Activated naive CD4-positive, alpha-beta T cell treated with anti-CD3 and anti-CD28 coated beads, Interleukin-2, amount 50 U/mL, for 24 hours (primary cell): ENCODE results near the gene RUNX1.

ENCODE experiments used
- H3K27ac Mint-ChIP-seq: one replicate; pipeline ENCODE4 v1.8.0; 2021; ENCODE audit warnings: mild to moderate bottlenecking, mixed read lengths
- H3K27me3 Mint-ChIP-seq: one replicate; pipeline ENCODE4 v1.8.0; 2021; ENCODE audit warnings: mixed read lengths
- H3K36me3 Mint-ChIP-seq: one replicate; pipeline ENCODE4 v1.8.0; 2021; ENCODE audit warnings: mixed read lengths
- H3K4me1 Mint-ChIP-seq: one replicate; pipeline ENCODE4 v1.8.0; 2021; ENCODE audit warnings: mixed read lengths
- H3K4me3 Mint-ChIP-seq: one replicate; pipeline ENCODE4 v1.8.0; 2021; ENCODE audit warnings: mild to moderate bottlenecking, mixed read lengths
- H3K9me3 Mint-ChIP-seq: one replicate; pipeline ENCODE4 v1.8.0; 2021; ENCODE audit warnings: mixed read lengths

The RUNX1 gene

GRCh38 chr21:34827445-34828235, 221.5 kb downstream of the RUNX1 start:
- peaks cover 16% of the 10 kb centered on the region for H3K4me1 Mint-ChIP-seq
- peak overlapping the region; percentile 10 for H3K27ac Mint-ChIP-seq
- H3K9me3 Mint-ChIP-seq = peaks cover 4% of the 10 kb centered on the region
- no peak overlapping the region for H3K4me3 Mint-ChIP-seq
- H3K36me3 Mint-ChIP-seq = peaks cover 58% of the 10 kb centered on the region
- H3K27me3 Mint-ChIP-seq = no peaks in the 10 kb centered on the region

- peaks cover 55% of the 10 kb centered on the region for H3K36me3 Mint-ChIP-seq
- peaks cover 4% of the 10 kb centered on the region for H3K9me3 Mint-ChIP-seq
- H3K27ac Mint-ChIP-seq = no peak overlapping the region
- H3K4me1 Mint-ChIP-seq = peaks cover 22% of the 10 kb centered on the region
- H3K27me3 Mint-ChIP-seq = no peaks in the 10 kb centered on the region
- no peak overlapping the region for H3K4me3 Mint-ChIP-seq
Observed at GRCh38 chr21:34826836-34827235, 222.3 kb downstream of the RUNX1 start.

GRCh38 chr21:34825948-34826548, 223.1 kb downstream of the RUNX1 start:
- Mint-ChIP-seq H3K27ac (no peak overlapping the region), H3K9me3 (peaks cover 4% of the 10 kb centered on the region), H3K4me1 (peaks cover 28% of the 10 kb centered on the region), H3K36me3 (peaks cover 58% of the 10 kb centered on the region), H3K4me3 (no peak overlapping the region), H3K27me3 (no peaks in the 10 kb centered on the region)

- H3K4me3 Mint-ChIP-seq = no peak overlapping the region
- H3K4me1 Mint-ChIP-seq = peaks cover 28% of the 10 kb centered on the region
- peaks cover 4% of the 10 kb centered on the region for H3K9me3 Mint-ChIP-seq
- peaks cover 55% of the 10 kb centered on the region for H3K36me3 Mint-ChIP-seq
- peak overlapping the region; percentile 6 for H3K27ac Mint-ChIP-seq
- no peaks in the 10 kb centered on the region for H3K27me3 Mint-ChIP-seq
Observed at GRCh38 chr21:34825101-34825500, 224.0 kb downstream of the RUNX1 start.

GRCh38 chr21:34824314-34824713, 224.8 kb downstream of the RUNX1 start:
- H3K4me3 Mint-ChIP-seq = no peak overlapping the region
- peaks cover 23% of the 10 kb centered on the region for H3K4me1 Mint-ChIP-seq
- H3K9me3 Mint-ChIP-seq = peaks cover 4% of the 10 kb centered on the region
- no peaks in the 10 kb centered on the region for H3K27me3 Mint-ChIP-seq
- H3K36me3 Mint-ChIP-seq = peaks cover 48% of the 10 kb centered on the region
- peak overlapping the region; percentile 3 for H3K27ac Mint-ChIP-seq

- no peaks in the 10 kb centered on the region for H3K27me3 Mint-ChIP-seq
- no peaks in the 10 kb centered on the region for H3K9me3 Mint-ChIP-seq
- H3K27ac Mint-ChIP-seq = peak overlapping the region; percentile 55
- H3K4me3 Mint-ChIP-seq = no peak overlapping the region
- H3K36me3 Mint-ChIP-seq = peaks cover 42% of the 10 kb centered on the region
- H3K4me1 Mint-ChIP-seq = peaks cover 29% of the 10 kb centered on the region
Observed at GRCh38 chr21:34822942-34823341, 226.2 kb downstream of the RUNX1 start.

- no peak overlapping the region for H3K4me3 Mint-ChIP-seq
- H3K36me3 Mint-ChIP-seq = peaks cover 39% of the 10 kb centered on the region
- H3K9me3 Mint-ChIP-seq = no peaks in the 10 kb centered on the region
- peak overlapping the region; percentile 46 for H3K27ac Mint-ChIP-seq
- no peaks in the 10 kb centered on the region for H3K27me3 Mint-ChIP-seq
- peaks cover 37% of the 10 kb centered on the region for H3K4me1 Mint-ChIP-seq
Observed at GRCh38 chr21:34822168-34822567, 226.9 kb downstream of the RUNX1 start.

GRCh38 chr21:34821717-34822116, 227.4 kb downstream of the RUNX1 start:
- H3K27ac Mint-ChIP-seq = peak overlapping the region; percentile 41
- peaks cover 35% of the 10 kb centered on the region for H3K36me3 Mint-ChIP-seq
- H3K9me3 Mint-ChIP-seq = no peaks in the 10 kb centered on the region
- H3K27me3 Mint-ChIP-seq = no peaks in the 10 kb centered on the region
- H3K4me1 Mint-ChIP-seq = peaks cover 40% of the 10 kb centered on the region
- H3K4me3 Mint-ChIP-seq = no peak overlapping the region

- Mint-ChIP-seq H3K4me3 (no peak overlapping the region), H3K27ac (no peak overlapping the region), H3K36me3 (peaks cover 39% of the 10 kb centered on the region), H3K4me1 (peaks cover 56% of the 10 kb centered on the region), H3K9me3 (no peaks in the 10 kb centered on the region), H3K27me3 (no peaks in the 10 kb centered on the region)
Observed at GRCh38 chr21:34820051-34820450, 229.1 kb downstream of the RUNX1 start.

- Mint-ChIP-seq H3K27ac (no peak overlapping the region), H3K4me3 (no peak overlapping the region), H3K36me3 (peaks cover 42% of the 10 kb centered on the region), H3K27me3 (no peaks in the 10 kb centered on the region), H3K9me3 (no peaks in the 10 kb centered on the region), H3K4me1 (peaks cover 61% of the 10 kb centered on the region)
Observed at GRCh38 chr21:34819357-34819999, 229.6 kb downstream of the RUNX1 start.

- H3K36me3 Mint-ChIP-seq = peaks cover 37% of the 10 kb centered on the region
- no peaks in the 10 kb centered on the region for H3K27me3 Mint-ChIP-seq
- H3K4me1 Mint-ChIP-seq = peaks cover 63% of the 10 kb centered on the region
- H3K9me3 Mint-ChIP-seq = no peaks in the 10 kb centered on the region
- no peak overlapping the region for H3K4me3 Mint-ChIP-seq
- peak overlapping the region; percentile 30 for H3K27ac Mint-ChIP-seq
Observed at GRCh38 chr21:34818662-34819158, 230.4 kb downstream of the RUNX1 start.

GRCh38 chr21:34817821-34818661, 231.1 kb downstream of the RUNX1 start:
- H3K4me3 Mint-ChIP-seq = no peak overlapping the region
- H3K4me1 Mint-ChIP-seq = peaks cover 67% of the 10 kb centered on the region
- peak overlapping the region; percentile 59 for H3K27ac Mint-ChIP-seq
- no peaks in the 10 kb centered on the region for H3K9me3 Mint-ChIP-seq
- peaks cover 34% of the 10 kb centered on the region for H3K36me3 Mint-ChIP-seq
- no peaks in the 10 kb centered on the region for H3K27me3 Mint-ChIP-seq

- H3K27ac Mint-ChIP-seq = peak overlapping the region; percentile 87
- no peaks in the 10 kb centered on the region for H3K9me3 Mint-ChIP-seq
- peaks cover 27% of the 10 kb centered on the region for H3K36me3 Mint-ChIP-seq
- H3K4me3 Mint-ChIP-seq = no peak overlapping the region
- no peaks in the 10 kb centered on the region for H3K27me3 Mint-ChIP-seq
- peaks cover 74% of the 10 kb centered on the region for H3K4me1 Mint-ChIP-seq
Observed at GRCh38 chr21:34815831-34816705, 233.0 kb downstream of the RUNX1 start.

- H3K27me3 Mint-ChIP-seq = no peaks in the 10 kb centered on the region
- peaks cover 86% of the 10 kb centered on the region for H3K4me1 Mint-ChIP-seq
- H3K4me3 Mint-ChIP-seq = no peak overlapping the region
- H3K9me3 Mint-ChIP-seq = no peaks in the 10 kb centered on the region
- H3K27ac Mint-ChIP-seq = peak overlapping the region; percentile 62
- H3K36me3 Mint-ChIP-seq = peaks cover 28% of the 10 kb centered on the region
Observed at GRCh38 chr21:34814529-34814951, 234.6 kb downstream of the RUNX1 start.
